Measurements from ENCODE around the gene GGT6. TPM values are rescaled to one million over a fixed set of nuclear protein-coding genes. Genes with fewer than 3 reads are reported as not detected.

GGT6 gene
- total and polyA plus RNA-seq, 2 of the 13 experiments (the other 11 are each of a cell fraction or from before 2014, with no cell fraction given): 0.16 to 0.80 TPM

DNA sequence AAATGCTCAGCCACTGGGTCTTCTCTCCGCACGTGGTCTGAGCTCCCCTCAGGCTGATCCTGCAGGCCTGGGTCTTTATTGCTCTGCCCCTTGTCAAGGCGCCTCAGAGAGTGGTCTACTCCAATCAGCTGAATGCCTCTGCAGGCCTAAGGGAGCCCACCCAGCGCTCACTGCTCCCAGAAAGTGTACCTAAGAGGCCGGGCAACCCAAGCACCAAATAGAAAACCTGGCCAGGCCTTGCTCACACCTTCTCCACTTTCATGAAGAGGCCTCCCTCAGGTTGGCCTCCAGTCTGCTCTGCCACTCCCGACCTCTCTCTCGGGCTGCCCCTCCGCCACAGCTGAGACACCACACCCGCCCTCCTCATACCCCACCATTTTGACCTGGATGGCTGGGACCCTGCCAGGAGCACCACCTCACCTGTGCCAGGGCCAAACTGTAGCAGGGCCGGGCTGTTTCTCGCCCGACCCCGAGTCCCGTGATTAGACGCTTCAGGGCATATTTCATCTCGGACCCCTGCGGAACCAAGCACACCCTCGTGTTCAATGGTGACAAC, 5.9 kb downstream of the GGT6 start (continued):
- TF ChIP-seq PRMT3 (CRISPR knock-in tag; IDR thresholded peaks at IDR 0.05; ENCODE audit: borderline replicate concordance, low read depth): no peak
- TF ChIP-seq ZSCAN31 (CRISPR knock-in tag; IDR thresholded peaks at IDR 0.05; ENCODE audit: low read depth): 0 out of 2 replicates have a peak, but pooled peaks have one; percentile 10
- TF ChIP-seq CBFB (CRISPR knock-in tag; IDR thresholded peaks at IDR 0.05): no peak
- TF ChIP-seq ZBTB43 (CRISPR knock-in tag; conservative IDR thresholded peaks at IDR 0.05): no peak
- TF ChIP-seq SMAD1 (CRISPR knock-in tag; IDR thresholded peaks at IDR 0.05; ENCODE audit: borderline replicate concordance, low read depth): no peak
- TF ChIP-seq ZBTB20 (CRISPR knock-in tag; IDR thresholded peaks at IDR 0.05; ENCODE audit: borderline replicate concordance, low read depth): peak; percentile 3; the same call in 1 of the 2 replicates
- no peak for TF ChIP-seq AGO2 (optimal IDR thresholded peaks at IDR 0.05; ENCODE audit: low read depth, low read length)
- TF ChIP-seq, protein P1, sequence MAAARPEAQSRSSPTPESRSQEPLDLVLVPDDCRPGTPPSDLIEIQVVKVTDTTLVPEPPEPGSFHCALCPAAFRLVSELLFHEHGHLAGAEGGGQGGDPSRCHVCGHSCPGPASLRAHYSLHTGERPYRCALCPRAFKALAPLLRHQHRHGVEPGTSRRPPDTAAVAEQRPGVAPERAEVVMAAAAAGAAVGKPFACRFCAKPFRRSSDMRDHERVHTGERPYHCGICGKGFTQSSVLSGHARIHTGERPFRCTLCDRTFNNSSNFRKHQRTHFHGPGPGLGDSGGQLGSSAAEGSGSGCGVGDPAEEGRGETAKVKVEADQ (CRISPR knock-in tag; IDR thresholded peaks at IDR 0.05; ENCODE audit: borderline replicate concordance): no peak
- 0 out of 2 replicates have a peak, but pooled peaks have one; percentile 15 for TF ChIP-seq ZBTB44 (CRISPR knock-in tag; IDR thresholded peaks at IDR 0.05)
